Superior temporal gyrus (tissue), 1 donor: ENCODE data around the gene ATG7.
"Not testable (repeated sequence)": the region's sequence is repeated elsewhere in the genome, so short reads cannot be mapped to it uniquely, and the experiment has no call there.

Source experiments
- DNase-seq: peaks from one replicate; pipeline ENCODE4 v3.0.0-alpha.2; 2016; ENCODE audit errors: extremely low spot score

Gene ATG7

GRCh38 chr3:11348877-11349276 lies 76.7 kb downstream of the ATG7 start:
- DNase-seq, result not testable (repeated sequence)

- DNase-seq, result no peak
Measured at GRCh38 chr3:11349446-11349845, 77.2 kb downstream of the ATG7 start.

GRCh38 chr3:11350374-11350773 lies 78.2 kb downstream of the ATG7 start:
- no peak for DNase-seq

GRCh38 chr3:11351451-11351850 lies 79.3 kb downstream of the ATG7 start:
- no peak for DNase-seq

GRCh38 chr3:11356269-11356668 lies 84.1 kb downstream of the ATG7 start:
- no peak for DNase-seq

- no peak for DNase-seq
Measured at GRCh38 chr3:11362600-11362999, 90.4 kb downstream of the ATG7 start.

GRCh38 chr3:11363715-11364114 lies 91.5 kb downstream of the ATG7 start:
- no peak for DNase-seq

GRCh38 chr3:11364181-11364580 lies 92.0 kb downstream of the ATG7 start:
- no peak for DNase-seq

- DNase-seq, result no peak
Measured at GRCh38 chr3:11367143-11367693, 95.0 kb downstream of the ATG7 start.

- DNase-seq, result no peak
Measured at GRCh38 chr3:11370191-11370590, 98.0 kb downstream of the ATG7 start.

- no peak for DNase-seq
Measured at GRCh38 chr3:11370966-11371365, 98.8 kb downstream of the ATG7 start.

GRCh38 chr3:11371747-11372146 lies 99.5 kb downstream of the ATG7 start:
- DNase-seq, result no peak

GRCh38 chr3:11373235-11373634 lies 101.0 kb downstream of the ATG7 start:
- DNase-seq, result no peak

GRCh38 chr3:11373654-11374053 lies 101.5 kb downstream of the ATG7 start:
- no peak for DNase-seq

- DNase-seq, result no peak
Measured at GRCh38 chr3:11375333-11376088, 103.3 kb downstream of the ATG7 start.

- DNase-seq, result no peak
Measured at GRCh38 chr3:11377719-11378118, 105.5 kb downstream of the ATG7 start.

GRCh38 chr3:11379238-11379823 lies 107.1 kb downstream of the ATG7 start:
- DNase-seq, result peak; percentile 91

GRCh38 chr3:11379824-11380701 lies 107.9 kb downstream of the ATG7 start:
- no peak for DNase-seq

GRCh38 chr3:11381141-11381540 lies 108.9 kb downstream of the ATG7 start:
- DNase-seq, result no peak

GRCh38 chr3:11381563-11381962 lies 109.4 kb downstream of the ATG7 start:
- no peak for DNase-seq

- no peak for DNase-seq
Measured at GRCh38 chr3:11382146-11382745, 110.0 kb downstream of the ATG7 start.

- DNase-seq, result no peak
Measured at GRCh38 chr3:11384074-11384473, 111.9 kb downstream of the ATG7 start.
